Measurements from ENCODE around the gene PLAAT5. TPM values are rescaled to one million over a fixed set of nuclear protein-coding genes. Genes with fewer than 3 reads are reported as not detected.

Gene PLAAT5
- total RNA-seq, 1 experiment from 2014 or later = not detected

- intact Hi-C loops (cut with micrococcal nuclease) = no loop called here
- CTCF ChIA-PET = no interaction called here
- DNase-seq (ENCODE audit: low read depth, low spot score) (no peak), ATAC-seq (no peak)
- TF ChIP-seq POLR2AphosphoS5 (IDR thresholded peaks at IDR 0.05; ENCODE audit: low read depth, low read length) (no peak), REST (IDR thresholded peaks at IDR 0.05; ENCODE audit: low read depth) (no peak)
- Histone ChIP-seq H3K4me3 (replicated peaks in 1 of 2; ENCODE audit: low read depth in 1 of 2, low read length in 2 of 2) (no peak overlapping the region), H2AFZ (ENCODE audit: low read depth, low read length, poor library complexity, severe bottlenecking) (no peak overlapping the region), H3K4me2 (ENCODE audit: low read length) (no peak overlapping the region), H3K9ac (ENCODE audit: low read length) (no peak overlapping the region), H3K36me3 (ENCODE audit: control insufficient read depth in 1 of 2, insufficient read depth in 2 of 2, low read length in 2 of 2) (no peaks in the 10 kb centered on the region), H3K9me3 (ENCODE audit: control insufficient read depth in 1 of 2, insufficient read depth in 1 of 2, low read depth in 1 of 2, low read length in 2 of 2) (no peaks in the 10 kb centered on the region), H3K4me1 (ENCODE audit: control insufficient read depth in 1 of 2, insufficient read depth in 2 of 2, low read length in 2 of 2) (no peaks in the 10 kb centered on the region), H3K9me2 (ENCODE audit: insufficient read depth) (no peaks in the 10 kb centered on the region), H3K27ac (ENCODE audit: low read depth, low read length) (no peak overlapping the region), H3K79me2 (ENCODE audit: insufficient read depth, low read length) (no peaks in the 10 kb centered on the region), H4K20me1 (ENCODE audit: insufficient read depth) (no peaks in the 10 kb centered on the region), H3K27me3 (ENCODE audit: insufficient read depth, low read length) (peaks cover 24% of the 10 kb centered on the region; the same call in 1 of the 2 replicates)
- no TSS peak for BruUV-seq (replicated peaks)
- RAD21 ChIA-PET (ENCODE audit: low non-redundant PET in 1 of 2, low total read pairs in 2 of 2, uncharacterized antibody in 2 of 2, unreplicated experiment in 2 of 2) = no interaction called here
- POLR2A ChIA-PET = no interaction called here
These were observed 45.8 kb downstream of the PLAAT5 start for GRCh38 chr11:63445118-63445517.

GRCh38 chr11:63444160-63444559 is 46.8 kb downstream of the PLAAT5 start:
- Histone ChIP-seq H2AFZ (ENCODE audit: low read depth, low read length, poor library complexity, severe bottlenecking) (no peak overlapping the region), H3K27ac (ENCODE audit: low read depth, low read length) (no peak overlapping the region), H4K20me1 (ENCODE audit: insufficient read depth) (no peaks in the 10 kb centered on the region), H3K27me3 (ENCODE audit: insufficient read depth, low read length) (peaks cover 23% of the 10 kb centered on the region; the same call in 1 of the 2 replicates), H3K4me2 (ENCODE audit: low read length) (no peak overlapping the region), H3K4me1 (ENCODE audit: control insufficient read depth in 1 of 2, insufficient read depth in 2 of 2, low read length in 2 of 2) (no peaks in the 10 kb centered on the region), H3K9ac (ENCODE audit: low read length) (no peak overlapping the region), H3K4me3 (replicated peaks in 1 of 2; ENCODE audit: low read depth in 1 of 2, low read length in 2 of 2) (no peak overlapping the region), H3K36me3 (ENCODE audit: control insufficient read depth in 1 of 2, insufficient read depth in 2 of 2, low read length in 2 of 2) (no peaks in the 10 kb centered on the region), H3K9me3 (ENCODE audit: control insufficient read depth in 1 of 2, insufficient read depth in 1 of 2, low read depth in 1 of 2, low read length in 2 of 2) (no peaks in the 10 kb centered on the region), H3K79me2 (ENCODE audit: insufficient read depth, low read length) (no peaks in the 10 kb centered on the region), H3K9me2 (ENCODE audit: insufficient read depth) (no peaks in the 10 kb centered on the region)
- ATAC-seq (no peak), DNase-seq (ENCODE audit: low read depth, low spot score) (no peak)
- ChIA-PET RAD21 (ENCODE audit: low non-redundant PET in 1 of 2, low total read pairs in 2 of 2, uncharacterized antibody in 2 of 2, unreplicated experiment in 2 of 2) (no interaction called here), CTCF (no interaction called here), POLR2A (no interaction called here)
- BruUV-seq (replicated peaks) = no TSS peak
- intact Hi-C loops (cut with micrococcal nuclease) = no loop called here
- TF ChIP-seq YY1 (IDR thresholded peaks at IDR 0.05; ENCODE audit: extremely low read depth, insufficient replicate concordance, low read depth, low read length) (no peak), POLR2A (IDR thresholded peaks at IDR 0.05; ENCODE audit: borderline replicate concordance, extremely low read depth, insufficient read depth, insufficient read length) (no peak), CBX3 (IDR thresholded peaks at IDR 0.05; ENCODE audit: low read depth) (no peak), ZNF274 (IDR thresholded peaks at IDR 0.05; ENCODE audit: low read depth, low read length) (no peak), ZBTB33 (IDR thresholded peaks at IDR 0.05; ENCODE audit: extremely low read depth, insufficient replicate concordance, low read length) (no peak), TCF7L2 (IDR thresholded peaks at IDR 0.05; ENCODE audit: borderline replicate concordance, extremely low read depth, insufficient read depth, insufficient read length) (no peak), JUND (IDR thresholded peaks at IDR 0.05) (no peak), ATF3 (IDR thresholded peaks at IDR 0.05) (no peak), FOSL1 (IDR thresholded peaks at IDR 0.05; ENCODE audit: low read depth) (no peak), SP1 (IDR thresholded peaks at IDR 0.05; ENCODE audit: low read depth) (no peak), CTCF (IDR thresholded peaks at IDR 0.05 in 2 of 3, conservative IDR thresholded peaks at IDR 0.05 in 1 of 3; ENCODE audit: borderline replicate concordance in 1 of 3, insufficient read depth in 1 of 3, low read depth in 2 of 3, low read length in 2 of 3) (no peak)

Data from HCT116 (cell line).